Vagina (tissue), 2 donors: ENCODE results near the gene YES1.

Source experiments
- CTCF ChIP-seq, 3 experiments: fragments of 450-650 bp in 2 of 3; fragments of 200-600 bp in 1 of 3; sonication (generic) in 1 of 3; IDR thresholded peaks; one replicate each; pipeline ENCODE4 v1.5.1; 2017 to 2019; ENCODE audit warnings: antibody characterized with exemption in 3 of 3, mild to moderate bottlenecking in 2 of 3, moderate library complexity in 2 of 3
- POLR2A ChIP-seq, 2 donors: fragments of 450-650 bp; IDR thresholded peaks; one replicate each; pipeline ENCODE4 v1.6.1; 2017; ENCODE audit warnings: antibody characterized with exemption in 2 of 2, mild to moderate bottlenecking in 2 of 2, moderate library complexity in 2 of 2
- POLR2AphosphoS5 ChIP-seq, 2 donors: sonication (generic); formaldehyde crosslinking; IDR thresholded peaks; one replicate each; pipeline ENCODE4 v1.9.0; 2017; ENCODE audit warnings: antibody characterized with exemption in 2 of 2, mild to moderate bottlenecking in 2 of 2, low read depth in 1 of 2; ENCODE audit not compliant: insufficient read depth in 1 of 2

- TF ChIP-seq CTCF (IDR thresholded peaks at IDR 0.05) (no peak), POLR2AphosphoS5 (IDR thresholded peaks at IDR 0.05; ENCODE audit: insufficient read depth in 1 of 2, low read depth in 1 of 2) (no peak), POLR2A (IDR thresholded peaks at IDR 0.05) (no peak)
Measured at GRCh38 chr18:799943-800342, 12.1 kb downstream of the YES1 start.
